HCT116 (cell line): ENCODE results near the gene ANKRD23. TPM values are rescaled to one million over a fixed set of nuclear protein-coding genes. Genes with fewer than 3 reads are reported as not detected.

ENCODE experiments used
- ATAC-seq: fragments of 200-7000 bp; cut with Tn5 transposase; 2 replicates; pipeline ENCODE4 v1.9.1; 2020; ENCODE audit warnings: mild to moderate bottlenecking, moderate library complexity
- BruUV-seq: library from RNA; stranded (reverse); fragments of 400-500 nt; replicated peaks from 2 replicates; lab custom pipeline; 2021; lab: Mats Ljungman, UMichigan
- CTCF ChIA-PET: fragments of 300-600 bp; sonication (Branson Sonifier 250); formaldehyde crosslinking; loops from one replicate; lab custom pipeline; 2021; ENCODE audit warnings: antibody characterized with exemption; lab: Charles Lee
- POLR2A ChIA-PET: fragments of 300-600, 350-600 bp; sonication (Branson Sonifier 250); formaldehyde crosslinking; loops from one replicate; lab custom pipeline; 2021; ENCODE audit warnings: antibody characterized with exemption; lab: Charles Lee
- RAD21 ChIA-PET, 2 experiments: fragments of 300-600 bp; sonication (Branson Sonifier 250); formaldehyde crosslinking; loops; one replicate each; lab custom pipeline; 2023; ENCODE audit warnings: low total read pairs in 2 of 2; ENCODE audit not compliant: uncharacterized antibody in 2 of 2, unreplicated experiment in 2 of 2, low non-redundant PET in 1 of 2; lab: Charles Lee
- DNase-seq: peaks from one replicate; pipeline ENCODE4 v3.0.0-alpha.2; 2010; ENCODE audit warnings: low read depth, low spot score
- H2AFZ ChIP-seq: fragments of 200-600 bp; shearing (Covaris generic), sonication (generic); 2 replicates; pipeline ENCODE4 v1.6.1; 2017; ENCODE audit warnings: low read depth, mixed run types, mixed read lengths, antibody characterized with exemption, low read length; ENCODE audit not compliant: poor library complexity, severe bottlenecking
- H3K27ac ChIP-seq: 2 replicates; pipeline ENCODE4 v1.5.1; 2012; ENCODE audit warnings: low read depth, low read length
- H3K27me3 ChIP-seq: fragments of 200-600 bp; sonication (generic); 2 replicates; pipeline ENCODE4 v1.6.1; 2016; ENCODE audit warnings: mixed run types, low read length, mixed read lengths; ENCODE audit not compliant: insufficient read depth
- H3K36me3 ChIP-seq, 2 experiments: fragments of 200-500 bp in 1 of 2; fragments of 200-600 bp in 1 of 2; sonication (Bioruptor generic) in 1 of 2; sonication (generic) in 1 of 2; 2 replicates each; pipeline versions ENCODE4 v1.5.1 to v1.6.1; 2014 to 2016; ENCODE audit warnings: low read length in 2 of 2, inconsistent platforms in 1 of 2, mixed read lengths in 1 of 2, mixed run types in 1 of 2; ENCODE audit not compliant: insufficient read depth in 2 of 2, control insufficient read depth in 1 of 2
- H3K4me1 ChIP-seq, 2 experiments: fragments of 200-600 bp in 1 of 2; sonication (generic) in 1 of 2; 2 replicates each; pipeline versions ENCODE4 v1.5.1 to v1.6.1; 2012 to 2017; ENCODE audit warnings: low read length in 2 of 2, inconsistent platforms in 1 of 2, mild to moderate bottlenecking in 1 of 2, mixed read lengths in 1 of 2, mixed run types in 1 of 2, moderate library complexity in 1 of 2; ENCODE audit not compliant: insufficient read depth in 2 of 2, control insufficient read depth in 1 of 2
- H3K4me2 ChIP-seq: fragments of 200-600 bp; sonication (generic); 2 replicates; pipeline ENCODE4 v1.6.1; 2017; ENCODE audit warnings: mixed run types, low read length, mixed read lengths
- H3K4me3 ChIP-seq, 2 experiments: fragments of 200-600 bp in 1 of 2; sonication (generic) in 1 of 2; replicated peaks in 1 of 2; 2 replicates each; pipeline ENCODE4 v1.5.1; 2011 to 2016; ENCODE audit warnings: low read length in 2 of 2, control low read depth in 1 of 2, low read depth in 1 of 2, mild to moderate bottlenecking in 1 of 2, mixed read lengths in 1 of 2, mixed run types in 1 of 2
- H3K79me2 ChIP-seq: fragments of 200-600 bp; sonication (generic); 2 replicates; pipeline ENCODE4 v1.6.1; 2017; ENCODE audit warnings: mild to moderate bottlenecking, mixed run types, low read length, moderate library complexity, mixed read lengths; ENCODE audit not compliant: insufficient read depth
- H3K9ac ChIP-seq: fragments of 200-600 bp; sonication (generic); 2 replicates; pipeline ENCODE4 v1.6.1; 2016; ENCODE audit warnings: low read length, mixed read lengths
- H3K9me2 ChIP-seq: fragments of 200-600 bp; sonication (generic), shearing (Covaris generic); 2 replicates; pipeline ENCODE4 v1.6.1; 2017; ENCODE audit warnings: mixed run types, mild to moderate bottlenecking, moderate library complexity; ENCODE audit not compliant: insufficient read depth
- H3K9me3 ChIP-seq, 2 experiments: fragments of 200-500 bp in 1 of 2; fragments of 200-600 bp in 1 of 2; sonication (Bioruptor generic) in 1 of 2; sonication (generic) in 1 of 2; 2 replicates each; pipeline ENCODE4 v1.6.1; 2014 to 2017; ENCODE audit warnings: low read length in 2 of 2, mixed read lengths in 2 of 2, inconsistent platforms in 1 of 2, low read depth in 1 of 2, mild to moderate bottlenecking in 1 of 2, mixed run types in 1 of 2, moderate library complexity in 1 of 2; ENCODE audit not compliant: control insufficient read depth in 1 of 2, insufficient read depth in 1 of 2
- H4K20me1 ChIP-seq: fragments of 200-600 bp; sonication (generic), shearing (Covaris generic); 2 replicates; pipeline ENCODE4 v1.6.1; 2017; ENCODE audit warnings: mixed run types, mild to moderate bottlenecking, moderate library complexity; ENCODE audit not compliant: insufficient read depth
- ATF3 ChIP-seq: IDR thresholded peaks from 2 replicates; pipeline ENCODE4 v1.6.1; 2012
- CTCF ChIP-seq, 3 experiments: fragments of 200-600 bp in 1 of 3; sonication (generic) in 1 of 3; IDR thresholded peaks in 2 of 3; conservative IDR thresholded peaks in 1 of 3; 2 replicates each; pipeline ENCODE4 v1.5.1; 2012 to 2017; ENCODE audit warnings: low read depth in 2 of 3, low read length in 2 of 3, antibody characterized with exemption in 1 of 3, borderline replicate concordance in 1 of 3, control low read depth in 1 of 3, mild to moderate bottlenecking in 1 of 3, mixed read lengths in 1 of 3, mixed run types in 1 of 3, moderate library complexity in 1 of 3; ENCODE audit not compliant: insufficient read depth in 1 of 3
- EGR1 ChIP-seq: IDR thresholded peaks from 2 replicates; pipeline ENCODE4 v1.6.1; 2012; ENCODE audit warnings: low read depth
- ELF1 ChIP-seq: IDR thresholded peaks from 2 replicates; pipeline ENCODE4 v1.6.1; 2012; ENCODE audit warnings: low read depth, borderline replicate concordance
- EZH2 ChIP-seq: fragments of 200-600 bp; sonication (generic); IDR thresholded peaks from 2 replicates; pipeline ENCODE4 v1.6.1; 2017; ENCODE audit warnings: antibody characterized with exemption, mixed run types
- EZH2phosphoT487 ChIP-seq: fragments of 200-600 bp; IDR thresholded peaks from 2 replicates; pipeline ENCODE4 v1.6.1; 2018; ENCODE audit warnings: antibody characterized with exemption, borderline replicate concordance
- JUND ChIP-seq: IDR thresholded peaks from 2 replicates; pipeline ENCODE4 v1.6.1; 2012
- MAX ChIP-seq: IDR thresholded peaks from 2 replicates; pipeline ENCODE4 v1.6.1; 2012
- POLR2A ChIP-seq: IDR thresholded peaks from 2 replicates; pipeline ENCODE4 v1.7.0; 2011; ENCODE audit warnings: borderline replicate concordance; ENCODE audit not compliant: insufficient read depth, insufficient read length; ENCODE audit errors: extremely low read depth
- RAD21 ChIP-seq: IDR thresholded peaks from 2 replicates; pipeline ENCODE4 v1.6.1; 2012; ENCODE audit warnings: low read depth, mild to moderate bottlenecking
- REST ChIP-seq: IDR thresholded peaks from 2 replicates; pipeline ENCODE4 v1.6.1; 2012; ENCODE audit warnings: low read depth
- SIN3A ChIP-seq: IDR thresholded peaks from 2 replicates; pipeline ENCODE4 v1.6.1; 2012; ENCODE audit warnings: low read depth
- TCF7L2 ChIP-seq: IDR thresholded peaks from 2 replicates; pipeline ENCODE4 v1.7.0; 2011; ENCODE audit warnings: borderline replicate concordance, inconsistent platforms; ENCODE audit not compliant: insufficient read depth, insufficient read length; ENCODE audit errors: extremely low read depth
- ZBTB33 ChIP-seq: IDR thresholded peaks from 2 replicates; pipeline ENCODE4 v1.6.1; 2011; ENCODE audit warnings: mild to moderate bottlenecking, low read length, moderate library complexity; ENCODE audit not compliant: insufficient replicate concordance; ENCODE audit errors: extremely low read depth
- ZFX ChIP-seq: fragments of 450-650 bp; IDR thresholded peaks from 2 replicates; pipeline ENCODE4 v1.6.1; 2017
- ZNF274 ChIP-seq: fragments of 200-500 bp; sonication (Bioruptor generic); IDR thresholded peaks from 2 replicates; pipeline ENCODE4 v1.6.1; 2014; ENCODE audit warnings: mild to moderate bottlenecking, low read depth, low read length, inconsistent platforms
- intact Hi-C: fragments of 100-400 bp; cut with micrococcal nuclease; formaldehyde crosslinking; loops from 2 replicates; pipeline ENCODE4 v1.10.0; 2022
- total RNA-seq: library from RNA; stranded (reverse); gene quantifications from one replicate; pipeline ENCODE4 v1.2.1, GENCODE V29; 2021; ENCODE audit not compliant: unreplicated experiment

ANKRD23 gene
- total RNA-seq, 1 experiment from 2014 or later, result 1.4 TPM

- Histone ChIP-seq H3K9me2 (no peaks in the 10 kb centered on the region), H3K4me2 (peak overlapping the region; percentile 99), H3K27me3 (no peaks in the 10 kb centered on the region), H3K9me3 (no peaks in the 10 kb centered on the region), H2AFZ (no peak overlapping the region), H3K27ac (peak overlapping the region; percentile 67), H4K20me1 (no peaks in the 10 kb centered on the region), H3K36me3 (peaks cover 19 to 20% of the 10 kb centered on the region in 2 experiments; a peak in 3 of 4 replicates), H3K4me3 (peak overlapping the region; percentile 84 to 93), H3K79me2 (peaks cover 30% of the 10 kb centered on the region), H3K9ac (peak overlapping the region; percentile 89), H3K4me1 (peaks cover 9 to 20% of the 10 kb centered on the region in 2 experiments)
- ATAC-seq (no peak; the same call in 1 of the 2 replicates), DNase-seq (no peak)
- BruUV-seq, result TSS peak; percentile 25
- intact Hi-C loops, result no loop called here
- RAD21 ChIA-PET, result interaction anchor here (0.7 to 2.4 kb wide), 5 partner anchors 12 to 256 kb away, joined by 5 to 13 read pairs (median 6); partner anchors contain the start of genes ANKRD36 (in 1 of the 2) and SEMA4C (in 1 of the 2)
- POLR2A ChIA-PET, result interaction anchor here (0.7 to 2.7 kb wide), 5 partner anchors 12 to 256 kb away, joined by 3 to 20 read pairs (median 3); partner anchors contain the start of genes ANKRD36 and SEMA4C
- CTCF ChIA-PET, result interaction anchor here (0.7 to 4.1 kb wide), 18 partner anchors 11 to 307 kb away, joined by 3 to 42 read pairs (median 6); partner anchors contain the start of genes ANKRD36 and KANSL3
- TF ChIP-seq CTCF (IDR thresholded peaks at IDR 0.05 in 2 of 3, conservative IDR thresholded peaks at IDR 0.05 in 1 of 3; ENCODE audit: borderline replicate concordance in 1 of 3, insufficient read depth in 1 of 3, low read depth in 2 of 3, low read length in 2 of 3) (no peak), SIN3A (no peak), EZH2phosphoT487 (no peak), ZBTB33 (no peak), ZNF274 (no peak), EGR1 (no peak), JUND (no peak), ATF3 (no peak), ZFX (no peak), ELF1 (no peak), MAX (no peak), POLR2A (no peak), RAD21 (no peak), REST (no peak), TCF7L2 (no peak), EZH2 (no peak)
Observed at GRCh38 chr2:96856776-96857666, 13.2 kb upstream of the ANKRD23 start.
